GM12878 (cell line): ENCODE results near the gene ALCAM. TPM values are rescaled to one million over a fixed set of nuclear protein-coding genes. Genes with fewer than 3 reads are reported as not detected.

Experiments used
- ATAC-seq: fragments of 200-7000 bp; cut with Tn5 transposase; 3 replicates; pipeline ENCODE4 v1.9.1; 2020; ENCODE audit warnings: mild to moderate bottlenecking, moderate library complexity
- BruUV-seq: library from RNA; stranded (reverse); fragments of 400-500 nt; replicated peaks from 2 replicates; lab custom pipeline; 2021; lab: Mats Ljungman, UMichigan
- CTCF ChIA-PET: fragments of 300-600 bp; sonication (Branson Sonifier 250); formaldehyde crosslinking; extraction: SDS; loops from one replicate; lab custom pipeline; 2021; ENCODE audit warnings: inconsistent platforms; lab: Yijun Ruan, JAX
- POLR2A ChIA-PET: fragments of 350-600 bp; formaldehyde crosslinking; extraction: SDS; loops from one replicate; lab custom pipeline; 2021; ENCODE audit warnings: inconsistent platforms; lab: Charles Lee
- RAD21 ChIA-PET: fragments of 300-600 bp; sonication (Branson Sonifier 250); formaldehyde crosslinking; loops from one replicate; lab custom pipeline; 2023; ENCODE audit warnings: antibody characterized with exemption; ENCODE audit not compliant: unreplicated experiment; lab: Charles Lee
- SMC1A ChIA-PET: fragments of 300-600 bp; sonication (Branson Sonifier 250); formaldehyde crosslinking; loops from one replicate; lab custom pipeline; 2023; ENCODE audit not compliant: unreplicated experiment, uncharacterized antibody; lab: Charles Lee
- DNase-seq: peaks from one replicate; pipeline ENCODE4 v3.0.0-alpha.2; 2011; ENCODE audit warnings: low read depth, low spot score
- FAIRE-seq: peaks from 3 replicates; lab custom pipeline; 2011; peaks lifted over from hg19 to GRCh38; lab: Jason Lieb, UNC
- H2AFZ ChIP-seq: 2 replicates; pipeline ENCODE4 v1.6.0; 2011; ENCODE audit warnings: low read depth, low read length, control low read depth; ENCODE audit not compliant: control insufficient read depth
- H3K27ac ChIP-seq: 2 replicates; pipeline ENCODE4 v1.5.1; 2011; ENCODE audit warnings: control low read depth; ENCODE audit not compliant: control insufficient read depth, insufficient read depth
- H3K27me3 ChIP-seq, 2 experiments: replicated peaks in 1 of 2; 2 replicates each; pipeline versions ENCODE4 v1.6.0 to v1.6.1; 2011; ENCODE audit warnings: low read length in 1 of 2; ENCODE audit not compliant: control insufficient read depth in 2 of 2, insufficient read depth in 2 of 2
- H3K36me3 ChIP-seq, 2 experiments: 2 replicates each; pipeline ENCODE4 v1.5.1; 2011; ENCODE audit warnings: low read length in 1 of 2; ENCODE audit not compliant: control insufficient read depth in 2 of 2, insufficient read depth in 2 of 2
- H3K4me1 ChIP-seq: 2 replicates; pipeline ENCODE4 v1.6.1; 2011; ENCODE audit warnings: mild to moderate bottlenecking, low read length, moderate library complexity, mixed read lengths; ENCODE audit not compliant: control insufficient read depth, insufficient read depth
- H3K4me2 ChIP-seq: 2 replicates; pipeline ENCODE4 v1.6.0; 2011; ENCODE audit warnings: control low read depth; ENCODE audit not compliant: control insufficient read depth, insufficient read depth
- H3K4me3 ChIP-seq: fragments of 200-600 bp; sonication (generic); 2 replicates; pipeline ENCODE4 v1.5.1; 2016
- H3K79me2 ChIP-seq: 2 replicates; pipeline ENCODE4 v1.6.0; 2011; ENCODE audit warnings: low read length; ENCODE audit not compliant: control insufficient read depth, insufficient read depth
- H3K9ac ChIP-seq: 2 replicates; pipeline ENCODE4 v1.8.0; 2011; ENCODE audit warnings: low read length, control low read depth, mixed read lengths; ENCODE audit not compliant: control insufficient read depth, insufficient read depth
- H3K9me3 ChIP-seq: replicated peaks from 3 replicates; pipeline ENCODE4 v1.5.1; 2011; ENCODE audit warnings: mild to moderate bottlenecking, low read length; ENCODE audit not compliant: control insufficient read depth, insufficient read depth
- H4K20me1 ChIP-seq: 2 replicates; pipeline ENCODE4 v1.6.0; 2011; ENCODE audit not compliant: control insufficient read depth, insufficient read depth
- BRCA1 ChIP-seq: IDR thresholded peaks from 2 replicates; pipeline ENCODE4 v1.6.1; 2011; ENCODE audit warnings: low read depth, low read length, improper control_type of control experiment
- IKZF2 ChIP-seq, 2 experiments: fragments of 450-650 bp; IDR thresholded peaks; 2 replicates each; pipeline ENCODE4 v1.6.1; 2017; ENCODE audit warnings: mild to moderate bottlenecking in 2 of 2, moderate library complexity in 2 of 2
- JUNB ChIP-seq: IDR thresholded peaks from 2 replicates; pipeline ENCODE4 v1.6.1; 2016; ENCODE audit warnings: antibody characterized with exemption, mild to moderate bottlenecking
- PAX8 ChIP-seq: fragments of 450-650 bp; IDR thresholded peaks from 2 replicates; pipeline ENCODE4 v1.6.1; 2017; ENCODE audit warnings: mild to moderate bottlenecking, moderate library complexity
- RAD21 ChIP-seq: IDR thresholded peaks from 2 replicates; pipeline ENCODE4 v1.6.1; 2011; ENCODE audit warnings: mild to moderate bottlenecking, low read depth, low read length, moderate library complexity; ENCODE audit not compliant: insufficient read depth
- RUNX3 ChIP-seq: IDR thresholded peaks from 2 replicates; pipeline ENCODE4 v1.6.1; 2012; ENCODE audit warnings: low read length, inconsistent platforms
- YY1 ChIP-seq: IDR thresholded peaks from 2 replicates; pipeline ENCODE4 v1.6.1; 2011; ENCODE audit warnings: low read depth, mild to moderate bottlenecking, low read length
- ZNF384 ChIP-seq: IDR thresholded peaks from 2 replicates; pipeline ENCODE4 v1.6.1; 2012; ENCODE audit warnings: low read depth, mild to moderate bottlenecking, low read length, improper control_type of control experiment, borderline replicate concordance
- in situ Hi-C: fragments of 300-500 bp; cut with MboI; formaldehyde crosslinking; loops from 9 replicates; pipeline ENCODE4 v1.14.3; 2018; ENCODE audit warnings: mixed read lengths
- intact Hi-C: fragments of 100-400 bp; cut with micrococcal nuclease; formaldehyde crosslinking; loops from one replicate; pipeline ENCODE4 v1.14.2; 2022; ENCODE audit not compliant: unreplicated experiment
- polyA plus RNA-seq, 11 experiments: library from polyadenylated mRNA; depleted of rRNA in 4 of 11; unstranded in 6 of 11; stranded (reverse) in 5 of 11; fragments of >200 nt; fragmentation: Nextera tagmentation in 4 of 11; fragmentation: Illumina TruSeq in 1 of 11; extraction: Ambion mirVana in 4 of 11; extraction: Trizol in 1 of 11; gene quantifications; 1 replicate in 1 of 11; 2 replicates in 10 of 11; pipeline versions ENCODE4 v1.2.1 to v1.2.3, GENCODE V29; 2011 to 2016; ENCODE audit warnings: inconsistent platforms in 2 of 11, missing spikeins in 2 of 11, low read depth in 1 of 11
- total RNA-seq, 4 experiments: library from RNA; depleted of rRNA in 3 of 4; stranded (reverse); fragments of >200 nt in 3 of 4; fragmentation: Illumina TruSeq in 1 of 4; extraction: Trizol in 1 of 4; gene quantifications; 2 replicates each; pipeline versions ENCODE4 v1.2.1 to v1.2.3, GENCODE V29; 2013 to 2021
- TF ChIP-seq, protein P1 (sequence below): fragments of 450-650 bp; IDR thresholded peaks from 2 replicates; pipeline ENCODE4 v1.6.1; 2017; ENCODE audit warnings: low read depth, mild to moderate bottlenecking, moderate library complexity
- TF ChIP-seq, protein P2 (sequence below): fragments of 450-650 bp; IDR thresholded peaks from 2 replicates; pipeline ENCODE4 v1.6.1; 2017; ENCODE audit warnings: antibody characterized with exemption, mild to moderate bottlenecking, moderate library complexity
- TF ChIP-seq, protein P3 (sequence below): fragments of 450-650 bp; IDR thresholded peaks from 2 replicates; pipeline ENCODE4 v1.6.1; 2014; ENCODE audit warnings: mild to moderate bottlenecking

Gene ALCAM
- total and polyA plus RNA-seq, 10 of the 15 experiments (the other 5 are each of a cell fraction or from before 2014, with no cell fraction given) = 12.2 to 54.2 (median 32.6) TPM

DNA sequence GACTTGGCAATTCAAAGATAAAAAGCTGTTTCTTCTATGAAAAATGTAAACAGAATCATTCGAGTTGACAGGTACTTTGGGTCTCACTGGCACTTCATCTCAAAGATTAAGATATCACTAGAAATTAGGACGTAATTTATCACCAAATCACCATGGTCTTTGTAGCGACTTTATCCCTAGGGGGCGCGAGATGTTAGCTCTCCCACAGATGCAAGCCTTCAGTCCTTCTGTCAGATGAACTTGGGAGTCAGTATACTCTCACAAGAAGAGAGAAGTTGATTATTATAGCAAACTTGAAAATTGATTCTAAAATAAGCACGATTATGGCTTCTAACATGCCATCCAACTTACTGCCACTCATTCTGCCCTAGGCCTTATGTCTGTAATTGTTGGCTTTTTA is 150.3 kb downstream of the ALCAM start (continued):
- no peak for TF ChIP-seq RUNX3
- TF ChIP-seq IKZF2 (IDR thresholded peaks at IDR 0.05) = no peak
- no peak for TF ChIP-seq YY1
- TF ChIP-seq, protein P1, sequence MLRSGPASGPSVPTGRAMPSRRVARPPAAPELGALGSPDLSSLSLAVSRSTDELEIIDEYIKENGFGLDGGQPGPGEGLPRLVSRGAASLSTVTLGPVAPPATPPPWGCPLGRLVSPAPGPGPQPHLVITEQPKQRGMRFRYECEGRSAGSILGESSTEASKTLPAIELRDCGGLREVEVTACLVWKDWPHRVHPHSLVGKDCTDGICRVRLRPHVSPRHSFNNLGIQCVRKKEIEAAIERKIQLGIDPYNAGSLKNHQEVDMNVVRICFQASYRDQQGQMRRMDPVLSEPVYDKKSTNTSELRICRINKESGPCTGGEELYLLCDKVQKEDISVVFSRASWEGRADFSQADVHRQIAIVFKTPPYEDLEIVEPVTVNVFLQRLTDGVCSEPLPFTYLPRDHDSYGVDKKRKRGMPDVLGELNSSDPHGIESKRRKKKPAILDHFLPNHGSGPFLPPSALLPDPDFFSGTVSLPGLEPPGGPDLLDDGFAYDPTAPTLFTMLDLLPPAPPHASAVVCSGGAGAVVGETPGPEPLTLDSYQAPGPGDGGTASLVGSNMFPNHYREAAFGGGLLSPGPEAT = no peak
- TF ChIP-seq JUNB = no peak

DNA sequence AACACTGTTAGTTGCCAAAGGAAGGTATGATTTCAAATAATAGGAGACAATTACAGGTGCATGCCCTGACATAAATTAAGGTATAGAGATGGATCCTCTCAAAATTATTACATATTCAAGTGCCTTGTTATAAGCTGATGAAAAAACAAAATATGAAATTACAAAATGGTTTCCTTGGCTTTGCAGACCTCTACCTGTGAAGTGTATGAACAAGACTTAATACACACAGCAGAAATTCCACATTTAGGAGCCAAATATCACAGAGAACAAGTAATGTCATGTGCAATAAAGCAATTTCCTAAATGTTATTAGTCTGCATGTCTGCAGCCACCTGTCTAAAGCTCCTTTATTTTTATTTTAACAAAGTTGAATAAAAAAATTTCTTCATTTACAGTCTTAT is 151.5 kb downstream of the ALCAM start:
- intact Hi-C loops = loop anchor here (2.0 to 10.0 kb wide), 7 partner anchors 149 to 1526 kb away; no protein-coding TSS in a partner anchor
- TF ChIP-seq, protein P2, sequence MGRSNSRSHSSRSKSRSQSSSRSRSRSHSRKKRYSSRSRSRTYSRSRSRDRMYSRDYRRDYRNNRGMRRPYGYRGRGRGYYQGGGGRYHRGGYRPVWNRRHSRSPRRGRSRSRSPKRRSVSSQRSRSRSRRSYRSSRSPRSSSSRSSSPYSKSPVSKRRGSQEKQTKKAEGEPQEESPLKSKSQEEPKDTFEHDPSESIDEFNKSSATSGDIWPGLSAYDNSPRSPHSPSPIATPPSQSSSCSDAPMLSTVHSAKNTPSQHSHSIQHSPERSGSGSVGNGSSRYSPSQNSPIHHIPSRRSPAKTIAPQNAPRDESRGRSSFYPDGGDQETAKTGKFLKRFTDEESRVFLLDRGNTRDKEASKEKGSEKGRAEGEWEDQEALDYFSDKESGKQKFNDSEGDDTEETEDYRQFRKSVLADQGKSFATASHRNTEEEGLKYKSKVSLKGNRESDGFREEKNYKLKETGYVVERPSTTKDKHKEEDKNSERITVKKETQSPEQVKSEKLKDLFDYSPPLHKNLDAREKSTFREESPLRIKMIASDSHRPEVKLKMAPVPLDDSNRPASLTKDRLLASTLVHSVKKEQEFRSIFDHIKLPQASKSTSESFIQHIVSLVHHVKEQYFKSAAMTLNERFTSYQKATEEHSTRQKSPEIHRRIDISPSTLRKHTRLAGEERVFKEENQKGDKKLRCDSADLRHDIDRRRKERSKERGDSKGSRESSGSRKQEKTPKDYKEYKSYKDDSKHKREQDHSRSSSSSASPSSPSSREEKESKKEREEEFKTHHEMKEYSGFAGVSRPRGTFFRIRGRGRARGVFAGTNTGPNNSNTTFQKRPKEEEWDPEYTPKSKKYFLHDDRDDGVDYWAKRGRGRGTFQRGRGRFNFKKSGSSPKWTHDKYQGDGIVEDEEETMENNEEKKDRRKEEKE = no peak
- TF ChIP-seq BRCA1 = no peak
- no peak for TF ChIP-seq PAX8
- TF ChIP-seq RAD21 = peak; percentile 45
- TF ChIP-seq, protein P3, sequence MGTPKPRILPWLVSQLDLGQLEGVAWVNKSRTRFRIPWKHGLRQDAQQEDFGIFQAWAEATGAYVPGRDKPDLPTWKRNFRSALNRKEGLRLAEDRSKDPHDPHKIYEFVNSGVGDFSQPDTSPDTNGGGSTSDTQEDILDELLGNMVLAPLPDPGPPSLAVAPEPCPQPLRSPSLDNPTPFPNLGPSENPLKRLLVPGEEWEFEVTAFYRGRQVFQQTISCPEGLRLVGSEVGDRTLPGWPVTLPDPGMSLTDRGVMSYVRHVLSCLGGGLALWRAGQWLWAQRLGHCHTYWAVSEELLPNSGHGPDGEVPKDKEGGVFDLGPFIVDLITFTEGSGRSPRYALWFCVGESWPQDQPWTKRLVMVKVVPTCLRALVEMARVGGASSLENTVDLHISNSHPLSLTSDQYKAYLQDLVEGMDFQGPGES = no peak
- no peak for TF ChIP-seq ZNF384
- ATAC-seq = peak; percentile 57
- Histone ChIP-seq H3K27ac (no peak overlapping the region), H3K4me2 (no peak overlapping the region), H4K20me1 (no peaks in the 10 kb centered on the region), H3K4me1 (no peaks in the 10 kb centered on the region), H3K9me3 (no peaks in the 10 kb centered on the region), H3K79me2 (no peaks in the 10 kb centered on the region), H2AFZ (no peak overlapping the region), H3K27me3 (no peaks in the 10 kb centered on the region), H3K36me3 (peaks cover 0 to 2% of the 10 kb centered on the region in 2 experiments; a peak in 1 of 4 replicates), H3K9ac (no peak overlapping the region), H3K4me3 (no peak overlapping the region)
- RAD21 ChIA-PET = interaction anchor here (1.0 to 5.7 kb wide), 11 partner anchors 9 to 1244 kb away, joined by 3 to 62 read pairs (median 4); partner anchors contain the start of gene ALCAM
- DNase-seq = no peak
- FAIRE-seq = no peak
- BruUV-seq = no TSS peak
- in situ Hi-C loops = loop anchor here (25.0 kb wide), 2 partner anchors 1231 to 1406 kb away; no protein-coding TSS in a partner anchor
- SMC1A ChIA-PET = interaction anchor here (0.6 to 6.7 kb wide), 20 partner anchors 8 to 1091 kb away, joined by 3 to 64 read pairs (median 4); partner anchors contain the start of gene ALCAM
- POLR2A ChIA-PET = interaction anchor here (0.7 kb wide), 1 partner anchor 8 kb away, joined by 3 read pairs; no protein-coding TSS in a partner anchor
- CTCF ChIA-PET = interaction anchor here (0.7 to 4.7 kb wide), 28 partner anchors 8 to 1245 kb away, joined by 3 to 71 read pairs (median 4); partner anchors contain the start of gene ALCAM
